HG02973 (cell line): Measurements from ENCODE around the gene ACVRL1.
A peak's percentile ranks its signal among the peaks of the same experiment; 100 is the strongest.

Source experiments
- ATAC-seq: cut with Tn5 transposase; IDR thresholded peaks from one replicate; pipeline ENCODE4 v1.9.1; 2021; ENCODE audit warnings: moderate library complexity; ENCODE audit not compliant: unreplicated experiment

ACVRL1 gene

GRCh38 chr12:51959921-51960320 is 52.6 kb downstream of the ACVRL1 start:
- no peak for ATAC-seq

GRCh38 chr12:51960488-51960887 is 53.2 kb downstream of the ACVRL1 start:
- ATAC-seq: no peak

GRCh38 chr12:51960890-51961289 is 53.6 kb downstream of the ACVRL1 start:
- no peak for ATAC-seq

GRCh38 chr12:51961834-51962233 is 54.5 kb downstream of the ACVRL1 start:
- ATAC-seq: no peak

GRCh38 chr12:51962737-51963136 is 55.4 kb downstream of the ACVRL1 start:
- no peak for ATAC-seq

GRCh38 chr12:51963477-51963876 is 56.2 kb downstream of the ACVRL1 start:
- no peak for ATAC-seq

- no peak for ATAC-seq
Measured at GRCh38 chr12:51969643-51970042, 62.3 kb downstream of the ACVRL1 start.

- peak; percentile 82 for ATAC-seq
Measured at GRCh38 chr12:51970904-51971646, 63.8 kb downstream of the ACVRL1 start.

GRCh38 chr12:51971679-51972421 is 64.5 kb downstream of the ACVRL1 start:
- peak; percentile 37 for ATAC-seq

- ATAC-seq: no peak
Measured at GRCh38 chr12:51972422-51972812, 65.1 kb downstream of the ACVRL1 start.

GRCh38 chr12:51972849-51973273 is 65.6 kb downstream of the ACVRL1 start:
- no peak for ATAC-seq
